Measurements from ENCODE around the gene PDZD4. TPM values are rescaled to one million over a fixed set of nuclear protein-coding genes. Genes with fewer than 3 reads are reported as not detected.

Gene PDZD4
- total and polyA plus RNA-seq, 12 donors = 0.69 to 39.2 (median 3.7) TPM

- H3K27me3 ChIP-seq = peaks cover 60% of the 10 kb centered on the region
Measured at GRCh38 chrX:153844509-153845082, 14.3 kb upstream of the PDZD4 start.

DNA sequence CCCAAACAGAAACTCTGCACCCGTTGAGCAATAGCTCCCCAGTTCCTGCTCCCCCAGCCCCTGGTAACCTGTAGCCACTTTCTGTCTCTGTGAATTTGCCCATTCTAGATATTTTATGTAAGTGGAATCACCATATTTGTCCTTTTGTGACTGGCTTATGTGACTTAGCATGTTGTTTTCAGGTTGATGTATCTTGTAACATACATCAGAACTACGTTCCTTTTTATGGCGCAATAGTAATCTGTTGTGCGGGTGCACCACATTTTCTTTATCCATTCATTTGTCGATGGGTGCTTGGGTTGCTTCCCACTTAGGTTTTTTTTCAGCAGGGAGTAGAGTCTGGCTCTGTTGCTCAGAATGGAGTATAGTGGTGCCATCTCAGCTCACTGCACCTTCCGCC lies 6.6 kb upstream of the PDZD4 start:
- Histone ChIP-seq H3K36me3 (replicated peaks in 1 of 2) (no peaks in the 10 kb centered on the region), H3K4me3 (no peak overlapping the region), H3K27ac (no peak overlapping the region), H3K27me3 (peaks cover 39% of the 10 kb centered on the region), H3K4me1 (replicated peaks in 1 of 2) (no peaks in the 10 kb centered on the region), H3K9me3 (replicated peaks in 1 of 3) (no peaks in the 10 kb centered on the region)
- TF ChIP-seq CTCF (IDR thresholded peaks at IDR 0.05) (no peak), POLR2A (IDR thresholded peaks at IDR 0.05) (no peak)
- DNase-seq = no peak
- intact Hi-C loops (cut with DNase I) = no loop called here
- 88 to 95% (median 91%) methylated on average over 6 of the region's 6 CpGs for WGBS, 4 donors

More at GRCh38 chrX:153844509-153845082, 14.3 kb upstream of the PDZD4 start:
- no peaks in the 10 kb centered on the region for H3K4me1 ChIP-seq (replicated peaks in 1 of 2)
- 15 to 38% (median 28%) methylated on average over 6 of the region's 6 CpGs for WGBS, 4 donors
- H3K36me3 ChIP-seq (replicated peaks in 1 of 2) = no peaks in the 10 kb centered on the region
- DNase-seq = no peak
- H3K4me3 ChIP-seq = no peak overlapping the region
- no peak overlapping the region for H3K27ac ChIP-seq
- no peak for TF ChIP-seq POLR2A (IDR thresholded peaks at IDR 0.05)
- TF ChIP-seq CTCF (IDR thresholded peaks at IDR 0.05) = no peak
- no peaks in the 10 kb centered on the region for H3K9me3 ChIP-seq (replicated peaks in 1 of 3)
- intact Hi-C loops (cut with DNase I) = no loop called here

GRCh38 chrX:153832728-153833127 lies 2.4 kb upstream of the PDZD4 start:
- Histone ChIP-seq H3K36me3 (replicated peaks in 1 of 2) (no peaks in the 10 kb centered on the region), H3K27ac (no peak overlapping the region), H3K4me3 (no peak overlapping the region), H3K27me3 (peaks cover 26% of the 10 kb centered on the region), H3K9me3 (replicated peaks in 1 of 3) (no peaks in the 10 kb centered on the region), H3K4me1 (replicated peaks in 1 of 2) (no peaks in the 10 kb centered on the region)
- DNase-seq = no peak
- intact Hi-C loops (cut with DNase I) = no loop called here
- WGBS, 4 donors = 90 to 97% (median 94%) methylated on average over 5 to 10 of the region's 10 CpGs
- TF ChIP-seq CTCF (IDR thresholded peaks at IDR 0.05) = no peak
- TF ChIP-seq POLR2A (IDR thresholded peaks at IDR 0.05) = no peak

DNA sequence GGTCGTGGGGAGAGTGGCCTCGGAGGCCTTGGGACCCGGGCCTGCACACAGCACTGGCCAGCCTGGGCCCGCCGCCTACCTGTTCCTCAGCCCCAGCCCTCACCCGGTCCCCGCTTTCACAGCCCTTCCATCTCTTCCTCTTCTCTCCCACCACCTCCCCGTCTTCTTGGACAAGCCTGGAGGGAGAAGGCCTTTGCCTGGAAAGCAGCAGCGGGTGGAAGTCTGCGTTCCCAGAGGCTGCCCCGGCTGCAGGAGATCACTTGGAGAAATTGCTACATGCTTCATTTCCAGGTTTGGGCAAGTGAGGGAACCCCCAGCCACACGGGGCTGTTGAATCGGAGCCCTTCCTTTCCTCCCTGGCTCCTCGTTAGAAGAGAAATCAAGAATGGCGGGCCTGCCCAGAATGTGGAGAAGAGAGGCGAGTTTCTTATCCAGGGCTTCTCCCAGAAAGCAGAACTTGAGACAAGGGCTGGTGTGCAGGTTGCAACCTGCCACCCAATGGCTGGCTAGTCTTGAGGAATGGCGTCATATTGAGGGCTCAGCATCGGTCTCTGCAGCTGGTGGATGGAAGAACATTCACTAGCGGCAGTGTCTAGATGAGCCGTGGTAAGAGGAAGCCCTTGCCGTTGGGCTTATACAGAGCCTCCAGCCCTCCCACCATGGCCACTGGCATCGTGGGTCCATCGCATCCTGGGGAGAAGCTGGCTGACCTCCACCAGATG lies 1.2 kb upstream of the PDZD4 start:
- no peak for TF ChIP-seq POLR2A (IDR thresholded peaks at IDR 0.05)
- TF ChIP-seq CTCF (IDR thresholded peaks at IDR 0.05) = no peak
- 63 to 77% (median 69%) methylated on average over 10 to 23 of the region's 23 CpGs for WGBS, 4 donors
- no peaks in the 10 kb centered on the region for H3K9me3 ChIP-seq (replicated peaks in 1 of 3)
- H3K36me3 ChIP-seq (replicated peaks in 1 of 2) = no peaks in the 10 kb centered on the region
- H3K27me3 ChIP-seq = peaks cover 25% of the 10 kb centered on the region
- intact Hi-C loops (cut with DNase I) = no loop called here
- H3K27ac ChIP-seq = no peak overlapping the region
- no peak for DNase-seq
- H3K4me1 ChIP-seq (replicated peaks in 1 of 2) = no peaks in the 10 kb centered on the region
- no peak overlapping the region for H3K4me3 ChIP-seq
